Activated CD8-positive, alpha-beta memory T cell treated with anti-CD3 and anti-CD28 coated beads for 36 hours (primary cell): ENCODE data around the gene CNPY4. TPM values are rescaled to one million over a fixed set of nuclear protein-coding genes. Genes with fewer than 3 reads are reported as not detected.
"Not testable (repeated sequence)": the region's sequence is repeated elsewhere in the genome, so short reads cannot be mapped to it uniquely, and the experiment has no call there.

ENCODE experiments used
- CTCF ChIA-PET: fragments of 350-600 bp; sonication (Branson Sonifier 250); formaldehyde crosslinking; loops from one replicate; lab custom pipeline; 2021; ENCODE audit warnings: antibody characterized with exemption; lab: Charles Lee
- POLR2A ChIA-PET: fragments of 350-600 bp; sonication (Branson Sonifier 250); formaldehyde crosslinking; loops from one replicate; lab custom pipeline; 2021; ENCODE audit warnings: antibody characterized with exemption; lab: Charles Lee
- total RNA-seq, 2 experiments: library from RNA; stranded (reverse); gene quantifications; one replicate each; pipeline ENCODE4 v1.2.3, GENCODE V29; 2021

CNPY4 gene
- total RNA-seq, 2 experiments from 2014 or later, result 13.2 to 14.5 TPM

- ChIA-PET POLR2A (interaction anchor here (0.8 to 1.0 kb wide), 2 partner anchors 20 to 26 kb away, joined by 3 to 6 read pairs; partner anchors contain the start of genes AP4M1 and MCM7), CTCF (interaction anchor here (0.8 to 1.7 kb wide), 2 partner anchors 18 to 27 kb away, joined by 3 to 11 read pairs; partner anchors contain the start of genes AP4M1 and MCM7)
Measured at GRCh38 chr7:100127866-100128636, 8.6 kb downstream of the CNPY4 start.

- ChIA-PET POLR2A (interaction anchor here (0.8 to 1.0 kb wide), 2 partner anchors 19 to 27 kb away, joined by 3 to 6 read pairs; partner anchors contain the start of genes AP4M1 and MCM7), CTCF (interaction anchor here (0.8 to 1.7 kb wide), 2 partner anchors 18 to 27 kb away, joined by 3 to 11 read pairs; partner anchors contain the start of genes AP4M1 and MCM7)
Measured at GRCh38 chr7:100128637-100128963, 9.2 kb downstream of the CNPY4 start.

GRCh38 chr7:100130220-100130607 is 10.8 kb downstream of the CNPY4 start:
- ChIA-PET POLR2A (interaction anchor here (0.7 to 1.0 kb wide), 2 partner anchors 8 to 299 kb away, joined by 3 to 4 read pairs; partner anchors contain the start of gene ZCWPW1), CTCF (interaction anchor here (0.6 to 3.7 kb wide), 13 partner anchors 9 to 277 kb away, joined by 3 to 16 read pairs (median 3); partner anchors contain the start of gene AP4M1)

GRCh38 chr7:100130608-100131453 is 11.4 kb downstream of the CNPY4 start:
- ChIA-PET CTCF (interaction anchor here (0.6 to 3.7 kb wide), 14 partner anchors 10 to 276 kb away, joined by 3 to 16 read pairs (median 3); partner anchors contain the start of gene AP4M1), POLR2A (interaction anchor here (0.7 to 1.0 kb wide), 2 partner anchors 298 to 499 kb away, joined by 3 to 11 read pairs; partner anchors contain the start of gene ZCWPW1)

- ChIA-PET CTCF (interaction anchor here (0.8 to 3.7 kb wide), 12 partner anchors 11 to 318 kb away, joined by 3 to 16 read pairs (median 6); partner anchors contain the start of gene LAMTOR4), POLR2A (no interaction called here)
Measured at GRCh38 chr7:100132126-100132525, 12.7 kb downstream of the CNPY4 start.

- ChIA-PET CTCF (interaction anchor here (0.8 to 3.7 kb wide), 13 partner anchors 12 to 318 kb away, joined by 3 to 16 read pairs (median 6); partner anchors contain the start of gene LAMTOR4), POLR2A (no interaction called here)
Measured at GRCh38 chr7:100132697-100133151, 13.3 kb downstream of the CNPY4 start.

- ChIA-PET CTCF (interaction anchor here (1.0 kb wide), 1 partner anchor 79 kb away, joined by 4 read pairs; no protein-coding TSS in a partner anchor), POLR2A (interaction anchor here (0.6 kb wide), 2 partner anchors 8 to 32 kb away, joined by 3 to 4 read pairs; no protein-coding TSS in a partner anchor)
Measured at GRCh38 chr7:100137851-100138760, 18.7 kb downstream of the CNPY4 start.

- CTCF ChIA-PET, result interaction anchor here (0.8 to 1.2 kb wide), 2 partner anchors 11 to 12 kb away, joined by 3 to 4 read pairs; no protein-coding TSS in a partner anchor
- POLR2A ChIA-PET, result no interaction called here
Measured at GRCh38 chr7:100141555-100141949, 22.1 kb downstream of the CNPY4 start.

GRCh38 chr7:100142461-100142860 is 23.0 kb downstream of the CNPY4 start:
- ChIA-PET POLR2A (no interaction called here), CTCF (interaction anchor here (0.6 to 0.8 kb wide), 3 partner anchors 13 to 35 kb away, joined by 4 to 5 read pairs (median 4); partner anchors contain the start of gene STAG3)

GRCh38 chr7:100146350-100146749 is 26.9 kb downstream of the CNPY4 start:
- CTCF ChIA-PET, result interaction anchor here (0.5 to 1.7 kb wide), 3 partner anchors 11 to 18 kb away, joined by 3 to 6 read pairs (median 3); no protein-coding TSS in a partner anchor

GRCh38 chr7:100147278-100147677 is 27.8 kb downstream of the CNPY4 start:
- ChIA-PET POLR2A (interaction anchor here (0.5 to 1.1 kb wide), 5 partner anchors 19 to 125 kb away, joined by 3 to 6 read pairs (median 3); no protein-coding TSS in a partner anchor), CTCF (interaction anchor here (0.7 to 1.7 kb wide), 3 partner anchors 13 to 21 kb away, joined by 3 to 6 read pairs (median 4); no protein-coding TSS in a partner anchor)

More at GRCh38 chr7:100146350-100146749, 26.9 kb downstream of the CNPY4 start:
- POLR2A ChIA-PET, result not testable (repeated sequence)

GRCh38 chr7:100148225-100148558 is 28.8 kb downstream of the CNPY4 start:
- POLR2A ChIA-PET, result interaction anchor here (0.6 to 1.2 kb wide), 7 partner anchors 9 to 755 kb away, joined by 3 to 6 read pairs (median 3); no protein-coding TSS in a partner anchor
- CTCF ChIA-PET, result interaction anchor here (0.5 to 1.7 kb wide), 7 partner anchors 13 to 63 kb away, joined by 3 to 6 read pairs (median 5); no protein-coding TSS in a partner anchor

GRCh38 chr7:100148559-100149328 is 29.3 kb downstream of the CNPY4 start, which contains the start of gene LAMTOR4:
Gene LAMTOR4, plus strand, starts transcription at chr7:100148918. Its CDS starts 55 bp downstream, at chr7:100148973.
- POLR2A ChIA-PET, result interaction anchor here (0.6 to 1.2 kb wide), 9 partner anchors 8 to 755 kb away, joined by 3 to 6 read pairs (median 3); partner anchors contain the start of gene MBLAC1
- CTCF ChIA-PET, result interaction anchor here (0.5 to 1.2 kb wide), 5 partner anchors 15 to 159 kb away, joined by 3 to 5 read pairs (median 5); no protein-coding TSS in a partner anchor

GRCh38 chr7:100152404-100152803 is 33.0 kb downstream of the CNPY4 start:
- POLR2A ChIA-PET, result interaction anchor here (0.7 kb wide), 1 partner anchor 300 kb away, joined by 6 read pairs; no protein-coding TSS in a partner anchor
- CTCF ChIA-PET, result interaction anchor here (0.7 kb wide), 1 partner anchor 178 kb away, joined by 4 read pairs; no protein-coding TSS in a partner anchor

GRCh38 chr7:100152937-100153666 is 33.7 kb downstream of the CNPY4 start:
- ChIA-PET POLR2A (no interaction called here), CTCF (interaction anchor here (0.7 kb wide), 1 partner anchor 178 kb away, joined by 4 read pairs; no protein-coding TSS in a partner anchor)
